COLO829 (cell line): Measurements from ENCODE around the gene NOVA2.
"Not testable (repeated sequence)": the region's sequence is repeated elsewhere in the genome, so short reads cannot be mapped to it uniquely, and the experiment has no call there.

ENCODE experiments used
- DNase-seq: peaks from one replicate; pipeline ENCODE4 v3.0.0; 2012; ENCODE audit warnings: low spot score

NOVA2 gene

GRCh38 chr19:45922281-45922680 is 51.4 kb downstream of the NOVA2 start:
- DNase-seq = no peak

- DNase-seq = no peak
Observed at GRCh38 chr19:45920458-45920857, 53.2 kb downstream of the NOVA2 start.

- DNase-seq = no peak
Observed at GRCh38 chr19:45919678-45920077, 54.0 kb downstream of the NOVA2 start.

- DNase-seq = no peak
Observed at GRCh38 chr19:45918721-45919120, 54.9 kb downstream of the NOVA2 start.

GRCh38 chr19:45917421-45918091 is 56.1 kb downstream of the NOVA2 start:
- DNase-seq = peak; percentile 83

GRCh38 chr19:45913874-45914830 is 59.5 kb downstream of the NOVA2 start, which contains the start of gene NANOS2:
Gene NANOS2, minus strand, starts transcription at chr19:45914778. Its CDS starts 85 bp downstream, at chr19:45914693.
- no peak for DNase-seq

GRCh38 chr19:45911291-45911690 is 62.4 kb downstream of the NOVA2 start:
- DNase-seq = no peak

- DNase-seq = no peak
Observed at GRCh38 chr19:45908956-45909355, 64.7 kb downstream of the NOVA2 start.

- DNase-seq = no peak
Observed at GRCh38 chr19:45906221-45906620, 67.4 kb downstream of the NOVA2 start.

- DNase-seq = no peak
Observed at GRCh38 chr19:45905011-45905410, 68.7 kb downstream of the NOVA2 start.

GRCh38 chr19:45902651-45903625 is 70.7 kb downstream of the NOVA2 start:
- DNase-seq = peak; percentile 100

GRCh38 chr19:45901912-45902650 is 71.6 kb downstream of the NOVA2 start, which contains the start of gene MYPOP:
Gene MYPOP, minus strand, starts transcription at chr19:45902613. Its CDS starts 840 bp downstream, at chr19:45901773.
- no peak for DNase-seq

- DNase-seq = no peak
Observed at GRCh38 chr19:45901432-45901911, 72.2 kb downstream of the NOVA2 start.

- DNase-seq = no peak
Observed at GRCh38 chr19:45900738-45901431, 72.8 kb downstream of the NOVA2 start.

GRCh38 chr19:45899919-45900589 is 73.6 kb downstream of the NOVA2 start:
- DNase-seq = no peak

GRCh38 chr19:45899253-45899652 is 74.4 kb downstream of the NOVA2 start:
- no peak for DNase-seq

GRCh38 chr19:45897261-45897812 is 76.3 kb downstream of the NOVA2 start:
- no peak for DNase-seq

GRCh38 chr19:45895983-45896599 is 77.6 kb downstream of the NOVA2 start:
- DNase-seq = not testable (repeated sequence)

- DNase-seq = no peak
Observed at GRCh38 chr19:45895519-45895972, 78.1 kb downstream of the NOVA2 start.
